A673 (cell line): ENCODE data around the gene FAM171A2. TPM values are rescaled to one million over a fixed set of nuclear protein-coding genes. Genes with fewer than 3 reads are reported as not detected.

Experiments
- BruUV-seq: library from RNA; stranded (reverse); fragments of 400-500 nt; replicated peaks from 2 replicates; lab custom pipeline; 2021; lab: Mats Ljungman, UMichigan
- CTCF ChIA-PET: fragments of 300-600 bp; sonication (Branson Sonifier 250); formaldehyde crosslinking; loops from one replicate; lab custom pipeline; 2022; ENCODE audit warnings: antibody characterized with exemption; lab: Charles Lee
- POLR2A ChIA-PET: fragments of 300-600 bp; sonication (Branson Sonifier 250); formaldehyde crosslinking; loops from one replicate; lab custom pipeline; 2022; ENCODE audit warnings: antibody characterized with exemption; ENCODE audit not compliant: low non-redundant PET; lab: Charles Lee
- DNase-seq: peaks from one replicate; pipeline ENCODE4 v3.0.0-alpha.2; 2015; ENCODE audit warnings: low spot score
- H3K27ac ChIP-seq: fragments of 200-600 bp; sonication (generic); 2 replicates; pipeline ENCODE4 v1.5.1; 2016; ENCODE audit warnings: mixed run types, low read depth, mild to moderate bottlenecking, mixed read lengths, antibody characterized with exemption, low read length; ENCODE audit not compliant: poor library complexity, severe bottlenecking
- H3K27me3 ChIP-seq: fragments of 200-600 bp; sonication (generic); replicated peaks from 2 replicates; pipeline ENCODE4 v1.6.1; 2017; ENCODE audit warnings: mixed run types, low read depth, mild to moderate bottlenecking, mixed read lengths, antibody characterized with exemption, low read length; ENCODE audit not compliant: insufficient read depth, poor library complexity
- H3K36me3 ChIP-seq: fragments of 200-600 bp; sonication (generic); 2 replicates; pipeline ENCODE4 v1.6.1; 2016; ENCODE audit warnings: mixed run types, mild to moderate bottlenecking, mixed read lengths, antibody characterized with exemption, low read length; ENCODE audit not compliant: insufficient read depth, poor library complexity, severe bottlenecking
- H3K4me1 ChIP-seq: fragments of 200-600 bp; sonication (generic); 2 replicates; pipeline ENCODE4 v1.6.1; 2017; ENCODE audit warnings: mixed run types, mild to moderate bottlenecking, mixed read lengths, antibody characterized with exemption, low read length; ENCODE audit not compliant: insufficient read depth, poor library complexity, severe bottlenecking
- H3K4me3 ChIP-seq: fragments of 200-600 bp; sonication (generic); 2 replicates; pipeline ENCODE4 v1.5.1; 2016; ENCODE audit warnings: low read depth, mixed run types, mild to moderate bottlenecking, mixed read lengths, low read length; ENCODE audit not compliant: poor library complexity, severe bottlenecking
- H3K9me3 ChIP-seq: fragments of 200-600 bp; sonication (generic); 2 replicates; pipeline ENCODE4 v1.6.1; 2016; ENCODE audit warnings: mixed run types, low read depth, mild to moderate bottlenecking, mixed read lengths, antibody characterized with exemption, low read length; ENCODE audit not compliant: poor library complexity, severe bottlenecking
- CTCF ChIP-seq: fragments of 300-800, 200-600 bp; sonication (generic); conservative IDR thresholded peaks from 2 replicates; pipeline ENCODE4 v1.5.1; 2017; ENCODE audit warnings: low read depth, mild to moderate bottlenecking, antibody characterized with exemption, low read length, moderate library complexity, mixed read lengths
- EZH2 ChIP-seq: fragments of 200-600 bp; sonication (generic); IDR thresholded peaks from 2 replicates; pipeline ENCODE4 v1.6.1; 2017; ENCODE audit warnings: borderline replicate concordance, low read depth, mild to moderate bottlenecking, mixed read lengths, antibody characterized with exemption, low read length; ENCODE audit not compliant: poor library complexity, severe bottlenecking
- intact Hi-C: fragments of 100-400 bp; cut with micrococcal nuclease; formaldehyde crosslinking; loops from one replicate; pipeline ENCODE4 v1.10.0; 2022; ENCODE audit not compliant: unreplicated experiment
- total RNA-seq: library from RNA; stranded (reverse); gene quantifications from 2 replicates; pipeline ENCODE4 v1.2.3, GENCODE V29; 2021

FAM171A2 gene
- total RNA-seq, 1 experiment from 2014 or later, result 12.8 TPM

- BruUV-seq, result no TSS peak
- ChIA-PET CTCF (no interaction called here), POLR2A (no interaction called here)
Measured at GRCh38 chr17:44390250-44390870, 26.7 kb upstream of the FAM171A2 start.

GRCh38 chr17:44389723-44390202 lies 26.1 kb upstream of the FAM171A2 start:
- Histone ChIP-seq H3K27me3 (no peaks in the 10 kb centered on the region), H3K36me3 (no peaks in the 10 kb centered on the region), H3K4me3 (no peak overlapping the region), H3K27ac (no peak overlapping the region), H3K9me3 (no peaks in the 10 kb centered on the region), H3K4me1 (no peaks in the 10 kb centered on the region)
- no peak for TF ChIP-seq EZH2
- TF ChIP-seq CTCF, result no peak
- intact Hi-C loops, result no loop called here
- ChIA-PET POLR2A (no interaction called here), CTCF (no interaction called here)
- no peak for DNase-seq
- no TSS peak for BruUV-seq

More at GRCh38 chr17:44390250-44390870, 26.7 kb upstream of the FAM171A2 start:
- H3K9me3 ChIP-seq, result no peaks in the 10 kb centered on the region
- TF ChIP-seq EZH2 (no peak), CTCF (no peak)
- no peaks in the 10 kb centered on the region for H3K36me3 ChIP-seq
- H3K27ac ChIP-seq, result no peak overlapping the region
- no peak overlapping the region for H3K4me3 ChIP-seq
- no peak for DNase-seq
- intact Hi-C loops, result no loop called here
- H3K4me1 ChIP-seq, result no peaks in the 10 kb centered on the region
- no peaks in the 10 kb centered on the region for H3K27me3 ChIP-seq

GRCh38 chr17:44389281-44389680 lies 25.6 kb upstream of the FAM171A2 start, which contains the start of gene ITGA2B:
TSS of gene ITGA2B (minus strand) at chr17:44389649. CDS start at chr17:44389473, 176 bp downstream.
- no peaks in the 10 kb centered on the region for H3K4me1 ChIP-seq
- DNase-seq, result no peak
- no peak within 1 kb of the TSS for H3K4me3 ChIP-seq
- intact Hi-C loops, result no loop called here
- ChIA-PET CTCF (no interaction called here), POLR2A (no interaction called here)
- no peaks in the 10 kb centered on the region for H3K9me3 ChIP-seq
- H3K27ac ChIP-seq, result no peak within 1 kb of the TSS
- H3K27me3 ChIP-seq, result no peaks in the 10 kb centered on the region
- no TSS peak for BruUV-seq
- TF ChIP-seq EZH2 (no peak), CTCF (no peak)
- H3K36me3 ChIP-seq, result no peaks in the 10 kb centered on the region
